ENCODE results near the gene MRPS22.

The MRPS22 gene

DNA sequence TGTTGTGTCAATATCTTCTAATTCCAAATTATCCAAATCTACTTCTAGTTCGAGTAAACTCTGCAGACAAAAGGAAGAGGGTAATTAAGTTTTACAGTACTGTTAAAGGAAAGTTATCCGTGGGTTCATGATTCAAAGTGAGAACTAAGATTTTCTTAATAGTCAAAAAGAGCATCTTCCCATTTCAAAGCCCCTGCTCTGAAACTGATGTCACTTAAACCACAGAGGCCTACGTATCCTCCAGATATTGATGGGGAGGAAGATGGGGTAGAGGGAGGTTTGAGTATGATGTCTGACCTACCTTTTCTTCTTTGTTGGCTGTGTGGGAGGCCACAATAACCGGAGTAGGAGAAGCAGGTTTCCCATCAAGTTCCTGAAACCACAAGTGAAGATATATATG lies 14.1 kb downstream of the MRPS22 start:
- H3K4me3 ChIP-seq (ENCODE audit: control insufficient read depth, low read depth, low read length) = no peak overlapping the region
- TF ChIP-seq CTCF (IDR thresholded peaks at IDR 0.05; ENCODE audit: control insufficient read depth, insufficient read depth, low read depth, low read length, missing control alignments) = no peak
- DNase-seq (ENCODE audit: low read depth) = no peak

DNA sequence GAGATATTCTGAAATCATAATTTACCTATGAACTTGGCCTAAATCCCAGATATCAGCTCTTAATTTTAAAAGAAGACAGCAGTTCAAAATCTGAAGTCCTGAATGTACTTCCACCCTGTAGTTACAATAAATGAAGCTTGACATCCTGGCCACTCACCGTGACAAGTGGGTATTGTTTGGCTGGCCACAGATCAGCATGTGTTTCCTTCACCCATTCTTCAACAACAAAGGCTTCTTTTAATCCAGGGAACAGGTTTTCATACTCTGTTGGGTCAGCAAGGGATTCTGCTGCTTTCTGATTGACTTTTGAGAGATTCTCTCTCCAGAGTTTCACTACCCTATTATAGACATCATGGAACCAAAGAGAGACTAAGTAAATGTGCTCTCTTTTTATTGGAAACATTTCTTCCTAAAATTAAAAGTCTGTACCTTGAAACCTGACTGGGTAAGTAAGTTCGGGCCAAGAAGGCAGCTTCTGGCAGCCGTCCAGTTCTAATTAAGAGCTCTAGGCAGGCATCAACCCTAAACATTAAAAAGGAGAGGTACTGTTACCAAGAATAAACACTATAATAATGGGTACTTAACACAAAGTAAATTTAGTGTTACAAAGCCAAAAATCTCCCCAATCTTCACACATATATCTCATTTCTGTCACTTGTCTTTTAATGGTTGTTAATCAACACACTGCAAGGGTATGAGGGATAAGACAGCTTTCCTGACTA lies 15.2 kb downstream of the MRPS22 start:
- no peak for DNase-seq (ENCODE audit: low read depth)
- no peak for TF ChIP-seq CTCF (IDR thresholded peaks at IDR 0.05; ENCODE audit: control insufficient read depth, insufficient read depth, low read depth, low read length, missing control alignments)
- H3K4me3 ChIP-seq (ENCODE audit: control insufficient read depth, low read depth, low read length) = no peak overlapping the region

- no peak for TF ChIP-seq CTCF (IDR thresholded peaks at IDR 0.05; ENCODE audit: control insufficient read depth, insufficient read depth, low read depth, low read length, missing control alignments)
- H3K4me3 ChIP-seq (ENCODE audit: control insufficient read depth, low read depth, low read length) = no peak overlapping the region
- no peak for DNase-seq (ENCODE audit: low read depth)
Measured at GRCh38 chr3:139361276-139361675, 17.5 kb downstream of the MRPS22 start.

GRCh38 chr3:139364549-139364948 lies 20.7 kb downstream of the MRPS22 start:
- no peak for DNase-seq (ENCODE audit: low read depth)

DNA sequence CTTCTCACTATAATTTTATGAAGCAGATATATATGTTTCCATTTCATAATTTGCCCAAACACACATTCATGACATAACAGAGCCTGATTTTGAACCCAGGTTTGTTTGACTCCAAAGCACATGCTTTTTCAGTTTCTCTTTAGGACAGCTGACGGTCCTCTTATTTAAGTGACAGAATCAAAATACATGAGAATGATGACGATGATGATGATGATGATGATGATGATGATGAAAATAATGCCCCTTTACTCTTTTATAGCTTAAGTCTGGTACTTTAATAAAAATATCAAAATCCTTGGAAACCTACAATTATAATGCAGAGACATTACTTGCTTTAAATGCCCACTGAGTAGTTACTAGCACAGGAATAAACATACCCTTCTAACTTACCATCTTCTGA lies 30.3 kb downstream of the MRPS22 start:
- TF ChIP-seq CTCF (IDR thresholded peaks at IDR 0.05; ENCODE audit: control insufficient read depth, insufficient read depth, low read depth, low read length, missing control alignments) = no peak
- DNase-seq (ENCODE audit: low read depth) = no peak

More at GRCh38 chr3:139364549-139364948, 20.7 kb downstream of the MRPS22 start:
- TF ChIP-seq CTCF (IDR thresholded peaks at IDR 0.05; ENCODE audit: control insufficient read depth, insufficient read depth, low read depth, low read length, missing control alignments) = no peak
- no peak overlapping the region for H3K4me3 ChIP-seq (ENCODE audit: control insufficient read depth, low read depth, low read length)

DNA sequence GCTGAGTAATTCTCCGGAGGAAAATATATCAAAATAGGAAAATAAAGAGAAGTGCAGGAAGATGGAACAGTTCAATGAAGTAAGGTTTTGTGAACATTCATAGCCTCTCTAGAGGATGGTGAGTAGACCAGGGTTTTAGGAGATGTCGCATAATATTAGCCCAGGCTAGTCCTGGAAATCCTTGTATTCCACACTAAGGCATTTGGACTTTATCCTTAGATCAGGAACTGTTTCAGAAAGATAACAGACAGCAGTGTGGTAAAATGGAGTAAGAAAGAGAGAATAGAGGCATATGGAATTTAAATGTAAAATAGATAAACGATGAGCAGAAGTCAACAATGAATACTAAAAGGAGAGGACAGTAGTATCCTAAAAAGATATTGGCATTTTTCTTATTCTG lies 33.6 kb downstream of the MRPS22 start:
- TF ChIP-seq CTCF (IDR thresholded peaks at IDR 0.05; ENCODE audit: control insufficient read depth, insufficient read depth, low read depth, low read length, missing control alignments) = no peak
- DNase-seq (ENCODE audit: low read depth) = no peak

More for the DNA sequence above, 30.3 kb downstream of the MRPS22 start:
- no peak overlapping the region for H3K4me3 ChIP-seq (ENCODE audit: control insufficient read depth, low read depth, low read length)

More for the DNA sequence above, 33.6 kb downstream of the MRPS22 start:
- no peak overlapping the region for H3K4me3 ChIP-seq (ENCODE audit: control insufficient read depth, low read depth, low read length)

All from AG09309 (cell line).